H1 (cell line): ENCODE results near the gene MPRIP. TPM values are rescaled to one million over a fixed set of nuclear protein-coding genes. Genes with fewer than 3 reads are reported as not detected.

Experiments used
- CTCF ChIA-PET: fragments of 300-600 bp; sonication (Branson Sonifier 250); formaldehyde crosslinking; loops from one replicate; lab custom pipeline; 2021; ENCODE audit not compliant: partially characterized antibody; lab: Charles Lee
- POLR2A ChIA-PET: fragments of 300-600 bp; sonication (Branson Sonifier 250); formaldehyde crosslinking; loops from one replicate; lab custom pipeline; 2021; ENCODE audit warnings: inconsistent platforms; ENCODE audit not compliant: partially characterized antibody; lab: Charles Lee
- DNase-seq, 2 experiments: peaks; one replicate each; pipeline versions ENCODE4 v3.0.0 to v3.0.0-alpha.2; 2010 to 2022; ENCODE audit warnings: low spot score in 2 of 2, low read depth in 1 of 2, mixed read lengths in 1 of 2
- FAIRE-seq: peaks from 2 replicates; lab custom pipeline; 2011; peaks lifted over from hg19 to GRCh38; lab: Jason Lieb, UNC
- H2AFZ ChIP-seq: 2 replicates; pipeline ENCODE4 v1.8.1; 2012; ENCODE audit warnings: low read length, inconsistent platforms
- H2AK5ac ChIP-seq: 2 replicates; pipeline ENCODE4 v1.6.1; 2013; ENCODE audit warnings: low read depth, low read length
- H2BK120ac ChIP-seq: replicated peaks from 2 replicates; pipeline ENCODE3; 2013; ENCODE audit warnings: low read depth, low read length, inconsistent platforms
- H2BK12ac ChIP-seq: 2 replicates; pipeline ENCODE4 v1.6.1; 2013; ENCODE audit warnings: low read depth, low read length
- H2BK15ac ChIP-seq: 2 replicates; pipeline ENCODE4 v1.6.1; 2013; ENCODE audit warnings: low read length
- H2BK20ac ChIP-seq: 2 replicates; pipeline ENCODE4 v1.6.1; 2013; ENCODE audit warnings: low read length
- H2BK5ac ChIP-seq: 2 replicates; pipeline ENCODE4 v1.6.1; 2013; ENCODE audit warnings: low read depth, low read length
- H3K14ac ChIP-seq: 2 replicates; pipeline ENCODE4 v1.6.1; 2013; ENCODE audit warnings: inconsistent platforms; ENCODE audit not compliant: insufficient read length
- H3K18ac ChIP-seq: 2 replicates; pipeline ENCODE4 v1.6.1; 2013; ENCODE audit warnings: low read length; ENCODE audit errors: extremely low read depth
- H3K23ac ChIP-seq: 2 replicates; pipeline ENCODE4 v1.6.1; 2013; ENCODE audit warnings: inconsistent platforms; ENCODE audit not compliant: insufficient read length
- H3K23me2 ChIP-seq: 2 replicates; pipeline ENCODE4 v1.6.1; 2013; ENCODE audit warnings: low read depth, low read length
- H3K27ac ChIP-seq: 2 replicates; pipeline ENCODE4 v1.6.1; 2011; ENCODE audit warnings: low read depth, low read length, inconsistent platforms
- H3K27me3 ChIP-seq, 4 experiments: replicated peaks in 1 of 4; 1 replicate in 1 of 4; 2 replicates in 3 of 4; pipeline versions ENCODE4 v1.6.1 to v1.8.1; 2011 to 2013; ENCODE audit warnings: low read length in 3 of 4, mild to moderate bottlenecking in 3 of 4, inconsistent platforms in 2 of 4, mixed read lengths in 2 of 4, moderate library complexity in 1 of 4; ENCODE audit not compliant: control insufficient read depth in 3 of 4, insufficient read depth in 3 of 4; ENCODE audit errors: extremely low read depth in 1 of 4
- H3K36me3 ChIP-seq, 4 experiments: 2 replicates each; pipeline versions ENCODE4 v1.6.1 to v1.8.1; 2011 to 2013; ENCODE audit warnings: mild to moderate bottlenecking in 4 of 4, low read length in 3 of 4, moderate library complexity in 2 of 4, control low read depth in 1 of 4, inconsistent platforms in 1 of 4; ENCODE audit not compliant: insufficient read depth in 4 of 4, control insufficient read depth in 2 of 4
- H3K4ac ChIP-seq: replicated peaks from 2 replicates; pipeline ENCODE3; 2013; ENCODE audit warnings: low read length, low read depth, mixed read lengths, inconsistent platforms; ENCODE audit not compliant: insufficient read length
- H3K4me1 ChIP-seq, 4 experiments: replicated peaks in 1 of 4; 1 replicate in 1 of 4; 2 replicates in 3 of 4; pipeline versions ENCODE4 v1.6.1 to v1.8.1; 2011 to 2013; ENCODE audit warnings: low read length in 3 of 4, inconsistent platforms in 2 of 4, mixed read lengths in 1 of 4; ENCODE audit not compliant: insufficient read depth in 4 of 4, control insufficient read depth in 3 of 4
- H3K4me2 ChIP-seq, 2 experiments: 2 replicates each; pipeline versions ENCODE4 v1.6.1 to v1.8.1; 2011 to 2013; ENCODE audit warnings: low read depth in 2 of 2, low read length in 2 of 2, control low read depth in 1 of 2, inconsistent platforms in 1 of 2, mild to moderate bottlenecking in 1 of 2; ENCODE audit not compliant: insufficient read depth in 1 of 2
- H3K4me3 ChIP-seq, 4 experiments: fragments of 200-600, 300-600 bp in 1 of 4; sonication (generic), shearing (Covaris generic), sonication (Bioruptor Twin) in 1 of 4; 2 replicates each; pipeline versions ENCODE4 v1.5.1 to v1.8.1; 2011 to 2016; ENCODE audit warnings: low read length in 4 of 4, low read depth in 3 of 4, control low read depth in 2 of 4, inconsistent platforms in 2 of 4, mild to moderate bottlenecking in 2 of 4, mixed read lengths in 1 of 4, moderate library complexity in 1 of 4; ENCODE audit not compliant: insufficient read depth in 2 of 4; ENCODE audit errors: extremely low read depth in 1 of 4
- H3K56ac ChIP-seq: replicated peaks from 2 replicates; pipeline ENCODE3; 2013; ENCODE audit warnings: low read depth, mild to moderate bottlenecking, mixed read lengths, low read length, inconsistent platforms; ENCODE audit not compliant: insufficient read length
- H3K79me1 ChIP-seq: 2 replicates; pipeline ENCODE4 v1.6.1; 2013; ENCODE audit warnings: low read depth, low read length, control low read depth
- H3K79me2 ChIP-seq, 2 experiments: 2 replicates each; pipeline versions ENCODE4 v1.6.1 to v1.8.1; 2012 to 2013; ENCODE audit warnings: low read length in 2 of 2, mild to moderate bottlenecking in 2 of 2, inconsistent platforms in 1 of 2; ENCODE audit not compliant: insufficient read depth in 2 of 2, control insufficient read depth in 1 of 2
- H3K9ac ChIP-seq, 4 experiments: replicated peaks in 1 of 4; 1 replicate in 1 of 4; 2 replicates in 3 of 4; pipeline versions ENCODE4 v1.6.1 to v1.8.1; 2011 to 2013; ENCODE audit warnings: low read depth in 3 of 4, low read length in 3 of 4, control low read depth in 2 of 4, mild to moderate bottlenecking in 2 of 4, moderate library complexity in 2 of 4, inconsistent platforms in 1 of 4; ENCODE audit errors: extremely low read depth in 1 of 4
- H3K9me3 ChIP-seq, 2 experiments: 2 replicates each; pipeline versions ENCODE4 v1.6.1 to v1.8.1; 2012 to 2013; ENCODE audit warnings: mild to moderate bottlenecking in 2 of 2, moderate library complexity in 2 of 2, control low read depth in 1 of 2, inconsistent platforms in 1 of 2, low read depth in 1 of 2, low read length in 1 of 2, mixed read lengths in 1 of 2; ENCODE audit not compliant: insufficient read depth in 2 of 2
- H4K20me1 ChIP-seq, 2 experiments: replicated peaks in 1 of 2; 2 replicates each; pipeline versions ENCODE3 to v1.8.1; 2011 to 2013; ENCODE audit warnings: inconsistent platforms in 2 of 2, low read length in 2 of 2, mild to moderate bottlenecking in 1 of 2; ENCODE audit not compliant: insufficient read depth in 2 of 2, control insufficient read depth in 1 of 2
- H4K5ac ChIP-seq: 2 replicates; pipeline ENCODE4 v1.6.1; 2013; ENCODE audit warnings: low read length, low read depth, mixed read lengths, inconsistent platforms; ENCODE audit not compliant: insufficient read length
- H4K8ac ChIP-seq: 2 replicates; pipeline ENCODE4 v1.8.0; 2013; ENCODE audit warnings: mild to moderate bottlenecking, moderate library complexity, low read length, inconsistent platforms; ENCODE audit not compliant: insufficient read depth; ENCODE audit errors: extremely low read depth
- H4K91ac ChIP-seq: replicated peaks from 2 replicates; pipeline ENCODE3; 2013; ENCODE audit warnings: low read length, mixed read lengths, inconsistent platforms; ENCODE audit not compliant: insufficient read length
- ATF2 ChIP-seq: IDR thresholded peaks from 2 replicates; pipeline ENCODE4 v1.6.1; 2012; ENCODE audit warnings: low read length, inconsistent platforms
- POU5F1 ChIP-seq: IDR thresholded peaks from 2 replicates; pipeline ENCODE4 v1.6.1; 2011; ENCODE audit warnings: low read depth, mild to moderate bottlenecking, low read length, moderate library complexity
- SIRT6 ChIP-seq: IDR thresholded peaks from one replicate; pipeline ENCODE4 v1.7.1; 2012; ENCODE audit warnings: low read length, inconsistent platforms
- TAF7 ChIP-seq: optimal IDR thresholded peaks from 2 replicates; pipeline ENCODE3; 2011; ENCODE audit warnings: low read depth, mild to moderate bottlenecking, inconsistent platforms, low read length, moderate library complexity, borderline replicate concordance
- TCF12 ChIP-seq: IDR thresholded peaks from 2 replicates; pipeline ENCODE4 v1.6.1; 2011; ENCODE audit warnings: low read depth, mild to moderate bottlenecking, low read length
- YY1 ChIP-seq: IDR thresholded peaks from 2 replicates; pipeline ENCODE4 v1.6.1; 2011; ENCODE audit warnings: low read depth, mild to moderate bottlenecking, low read length
- ZNF274 ChIP-seq: IDR thresholded peaks from 2 replicates; pipeline ENCODE4 v1.7.0; 2012; ENCODE audit warnings: low read length, borderline replicate concordance; ENCODE audit errors: extremely low read depth
- WGBS, 2 experiments: shearing (Covaris generic) in 1 of 2; methylation state at CpG; one replicate each; pipeline versions ENCODE4 v1.1.6 to v1.1.7; 2013 to 2015; ENCODE audit warnings: low lambda C conversion rate in 2 of 2, mixed read lengths in 2 of 2, inconsistent platforms in 1 of 2, low coverage in 1 of 2, missing lambda C conversion rate in 1 of 2; ENCODE audit not compliant: insufficient replicate concordance in 2 of 2, insufficient coverage in 1 of 2, insufficient read length in 1 of 2; ENCODE audit errors: extremely low coverage in 1 of 2, missing lambda C conversion rate in 1 of 2; 5-methylcytosine and 5-hydroxymethylcytosine counted together
- polyA plus RNA-seq, 7 experiments: library from polyadenylated mRNA; depleted of rRNA in 3 of 7; stranded (reverse) in 5 of 7; unstranded in 2 of 7; fragments of >200 nt in 5 of 7; fragments of 200-250 nt in 2 of 7; gene quantifications; 1 replicate in 5 of 7; 2 replicates in 1 of 7; 4 replicates in 1 of 7; pipeline versions ENCODE4 v1.2.1 to v1.2.3, GENCODE V29; 2011 to 2013; ENCODE audit warnings: missing spikeins in 2 of 7, mixed read lengths in 2 of 7
- total RNA-seq: library from RNA; stranded (reverse); fragmentation: NEBNext Ultra II Directional; extraction: Animal tissue kit (Norgen Biotek cat#: 25700); gene quantifications from 2 replicates; pipeline ENCODE4 v1.2.1, GENCODE V29; 2021

The MPRIP gene
- total and polyA plus RNA-seq, 2 of the 8 experiments (the other 6 are each of a cell fraction or from before 2014, with no cell fraction given), result 48.6 to 146 TPM

DNA sequence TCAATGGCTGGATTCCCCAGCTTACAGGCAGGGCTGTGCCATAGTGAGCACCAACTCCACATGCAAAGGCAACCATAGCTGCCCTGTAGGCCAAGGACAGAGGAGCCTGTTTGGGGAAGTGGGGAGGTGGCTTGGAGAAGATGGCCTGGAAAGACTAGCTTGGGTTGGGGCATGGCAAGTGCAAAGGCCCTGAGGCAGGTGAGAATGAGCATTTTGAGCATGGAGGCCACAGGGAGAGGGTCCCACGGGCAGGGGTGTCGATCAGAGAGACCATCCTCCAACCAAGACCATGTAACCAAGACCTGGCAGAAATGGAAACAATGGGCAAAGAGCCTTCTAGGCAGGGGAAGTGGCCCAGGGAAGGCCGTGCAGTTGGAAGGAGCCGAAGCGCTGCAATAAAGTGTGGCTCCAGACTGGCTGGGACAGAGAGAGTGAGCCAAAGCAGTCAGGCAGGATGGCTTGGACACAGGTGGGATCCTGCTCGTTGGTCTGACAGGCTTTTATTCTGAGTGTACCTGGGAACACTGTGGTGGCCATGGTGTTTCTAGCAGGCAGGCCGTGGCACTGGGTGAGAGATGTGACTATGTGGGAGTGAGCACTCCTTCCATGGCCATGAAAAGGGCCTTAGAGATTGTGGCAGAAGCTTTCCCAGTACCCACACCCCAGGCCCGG is 24.8 kb upstream of the MPRIP start:
- no peak overlapping the region for H4K91ac ChIP-seq
- H3K4me3 ChIP-seq, result no peak overlapping the region
- no peak overlapping the region for H3K23ac ChIP-seq
- H3K4me1 ChIP-seq, result no peaks in the 10 kb centered on the region; a peak in 3 of 7 replicates
- H3K27me3 ChIP-seq, result no peaks in the 10 kb centered on the region
- no peaks in the 10 kb centered on the region for H3K79me2 ChIP-seq
- no peak overlapping the region for H3K4ac ChIP-seq
- H3K36me3 ChIP-seq, result no peaks in the 10 kb centered on the region
- H2BK15ac ChIP-seq, result 0 out of 2 replicates have a peak overlapping the region, but pooled peaks have one; percentile 88
- TF ChIP-seq POU5F1 (no peak), TAF7 (no peak), ATF2 (no peak), TCF12 (no peak), SIRT6 (no peak), ZNF274 (no peak), YY1 (no peak)
- H3K79me1 ChIP-seq, result no peaks in the 10 kb centered on the region
- no peak overlapping the region for H4K8ac ChIP-seq
- no peak overlapping the region for H3K4me2 ChIP-seq
- H3K56ac ChIP-seq, result no peak overlapping the region
- CTCF ChIA-PET, result interaction anchor here (0.5 to 2.4 kb wide), 6 partner anchors 11 to 172 kb away, joined by 3 to 6 read pairs (median 4); no protein-coding TSS in a partner anchor
- H3K23me2 ChIP-seq, result no peaks in the 10 kb centered on the region
- no peak overlapping the region for H3K27ac ChIP-seq
- no peak overlapping the region for H2BK12ac ChIP-seq
- no peak overlapping the region for H2AK5ac ChIP-seq
- WGBS, 2 experiments, result 84% methylated on average over 8 of the region's 8 CpGs; no CpG with 5 or more reads in 1 of the 2 experiments
- H2AFZ ChIP-seq, result no peak overlapping the region
- H2BK120ac ChIP-seq, result no peak overlapping the region
- H3K14ac ChIP-seq, result no peak overlapping the region
- FAIRE-seq (no peak), DNase-seq (no peak)
- POLR2A ChIA-PET, result no interaction called here
- H3K9ac ChIP-seq, result no peak overlapping the region
- H3K9me3 ChIP-seq, result no peaks in the 10 kb centered on the region
- no peaks in the 10 kb centered on the region for H4K20me1 ChIP-seq
- no peak overlapping the region for H2BK5ac ChIP-seq
- no peak overlapping the region for H2BK20ac ChIP-seq
- H4K5ac ChIP-seq, result no peak overlapping the region
- no peak overlapping the region for H3K18ac ChIP-seq
